GM18867 (cell line): ENCODE results near the gene RCAN3.

Experiments used
- ATAC-seq: cut with Tn5 transposase; IDR thresholded peaks from one replicate; pipeline ENCODE4 v1.9.1; 2021; ENCODE audit warnings: mild to moderate bottlenecking, moderate library complexity; ENCODE audit not compliant: unreplicated experiment

The RCAN3 gene

GRCh38 chr1:24572301-24572700 lies 69.7 kb downstream of the RCAN3 start:
- ATAC-seq, result no peak

- no peak for ATAC-seq
Measured at GRCh38 chr1:24575905-24576587, 73.4 kb downstream of the RCAN3 start.

DNA sequence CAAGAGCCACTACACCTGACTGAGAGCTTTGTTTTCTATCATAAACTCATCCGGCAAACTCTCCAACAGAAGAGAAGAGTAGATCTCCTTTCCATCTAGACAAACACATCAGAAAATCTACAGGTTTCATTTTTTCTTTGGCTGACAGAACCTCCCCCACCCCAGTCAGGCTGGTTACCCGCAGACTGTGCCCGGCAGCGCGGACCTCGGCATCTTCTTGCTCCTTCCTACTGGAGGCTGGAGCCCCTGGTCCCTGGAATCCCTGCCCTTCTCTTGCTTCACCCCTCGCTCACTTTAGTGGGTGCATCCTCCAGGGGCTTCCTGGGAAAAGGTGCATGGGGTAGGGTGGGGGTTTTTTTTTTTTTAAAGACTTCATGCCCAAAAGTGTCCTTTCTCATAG lies 76.2 kb downstream of the RCAN3 start:
- no peak for ATAC-seq

DNA sequence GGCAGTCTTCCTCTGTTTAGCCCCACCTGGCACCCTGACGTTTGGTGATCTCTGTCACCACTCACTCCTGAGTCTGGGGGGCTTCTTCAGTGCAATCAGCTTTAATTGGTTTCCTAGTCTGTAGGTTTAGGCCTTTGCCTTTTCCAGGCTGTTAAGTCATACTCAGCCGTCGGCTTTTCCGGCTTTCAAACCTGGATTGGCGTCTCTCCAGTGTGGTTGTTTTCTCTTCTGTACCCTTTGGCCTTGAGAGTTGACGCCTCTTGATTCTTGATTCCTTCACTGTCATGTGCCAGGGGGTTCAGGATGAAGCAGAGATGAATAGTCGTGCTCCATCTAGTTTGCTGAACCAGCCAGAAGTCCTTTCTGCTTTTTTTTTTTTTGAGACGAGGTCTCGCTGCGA lies 78.1 kb downstream of the RCAN3 start:
- no peak for ATAC-seq

- no peak for ATAC-seq
Measured at GRCh38 chr1:24584171-24584647, 81.6 kb downstream of the RCAN3 start.

DNA sequence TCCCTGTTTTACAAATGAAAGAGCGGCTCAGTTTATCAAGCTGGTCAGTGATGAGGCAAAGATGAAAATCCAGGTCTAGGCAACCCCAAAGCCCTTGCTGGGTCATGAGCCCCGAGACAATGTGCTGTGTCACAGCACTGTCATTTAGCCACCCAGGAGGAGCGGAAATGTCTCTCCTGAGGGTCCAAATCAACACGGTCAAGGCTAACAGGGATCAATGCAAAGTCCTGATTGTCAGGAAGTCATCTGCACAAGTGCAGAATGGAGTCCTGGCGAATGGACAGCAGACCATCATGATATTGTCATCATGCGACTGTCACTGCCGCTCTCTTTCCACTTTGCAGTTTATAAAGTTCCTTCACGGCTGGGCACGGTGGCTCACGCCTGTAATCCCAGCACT lies 83.5 kb downstream of the RCAN3 start:
- ATAC-seq, result no peak

DNA sequence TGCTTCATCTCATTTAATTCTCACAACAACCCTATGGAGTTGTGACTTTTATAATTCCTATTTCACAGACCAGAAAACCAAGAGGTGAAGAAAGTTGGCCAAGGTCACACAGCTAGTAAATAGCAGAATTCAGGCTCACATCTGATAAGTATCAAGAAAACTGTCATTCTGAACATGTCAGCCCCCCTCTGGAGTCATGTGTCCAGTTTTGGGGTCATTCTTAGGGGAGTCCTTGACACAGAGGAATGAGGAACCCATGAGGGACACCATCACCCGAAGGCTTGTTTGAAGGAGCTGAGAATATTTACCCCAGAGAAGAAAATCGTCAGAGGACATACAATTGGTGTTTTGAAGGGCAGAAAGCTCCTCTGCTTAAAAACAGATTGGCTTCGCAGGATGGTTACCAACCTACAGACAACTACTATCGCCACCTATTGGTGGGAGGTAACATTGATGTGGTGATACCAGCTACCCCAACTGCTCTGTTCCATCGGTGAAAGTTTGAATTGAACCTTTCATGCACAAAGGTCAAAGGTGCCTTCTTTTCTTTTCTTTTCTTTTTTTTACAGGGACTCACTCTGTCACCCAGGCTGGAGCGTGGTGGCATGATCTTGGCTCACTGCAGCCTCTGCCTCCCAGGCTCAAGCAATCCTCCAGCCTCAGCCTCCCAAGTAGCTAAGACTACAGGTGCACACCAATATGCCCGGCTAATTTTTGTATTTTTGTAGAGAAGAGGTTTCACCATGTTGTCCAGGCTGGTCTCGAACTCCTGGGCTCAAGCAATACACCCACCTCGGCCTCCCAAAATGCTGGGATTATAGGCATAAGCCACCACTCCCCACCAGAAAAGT lies 84.6 kb downstream of the RCAN3 start:
- ATAC-seq, result no peak

DNA sequence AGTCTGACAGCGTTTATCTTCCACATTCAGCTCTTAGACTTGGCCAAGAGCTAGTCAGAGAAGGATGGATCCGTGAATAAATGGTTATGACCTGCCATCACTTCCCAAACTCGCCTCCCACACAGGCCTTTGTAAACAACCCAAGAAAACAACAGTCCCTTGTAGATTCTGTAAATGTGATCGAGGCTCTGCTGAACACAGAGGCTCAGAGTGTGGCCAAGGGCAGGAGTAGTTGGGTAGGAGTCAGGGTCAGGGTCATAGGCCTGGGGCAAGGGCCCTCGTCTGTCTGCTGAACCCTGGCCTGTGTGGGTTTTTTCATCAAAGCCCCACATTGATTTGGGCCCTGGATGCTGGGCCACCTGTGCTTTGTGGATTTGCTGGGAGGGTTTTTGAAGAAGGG lies 85.9 kb downstream of the RCAN3 start:
- no peak for ATAC-seq

- ATAC-seq, result no peak
Measured at GRCh38 chr1:24589200-24589599, 86.6 kb downstream of the RCAN3 start.
